H9 (cell line): Measurements from ENCODE around the gene PRKCB. TPM values are rescaled to one million over a fixed set of nuclear protein-coding genes. Genes with fewer than 3 reads are reported as not detected.

ENCODE experiments used
- DNase-seq: peaks from one replicate; pipeline ENCODE4 v3.0.0-alpha.2; 2017
- H2AFZ ChIP-seq: one replicate; pipeline ENCODE4 v1.6.1; 2013; ENCODE audit warnings: mild to moderate bottlenecking, low read length, control low read depth, moderate library complexity
- H2AK5ac ChIP-seq: 2 replicates; pipeline ENCODE4 v1.6.1; 2013; ENCODE audit warnings: low read length, control low read depth, mixed read lengths; ENCODE audit not compliant: insufficient read length
- H2BK120ac ChIP-seq: one replicate; pipeline ENCODE4 v1.6.1; 2013; ENCODE audit warnings: low read depth, mild to moderate bottlenecking, low read length, control low read depth, inconsistent platforms; ENCODE audit not compliant: poor library complexity, severe bottlenecking
- H2BK12ac ChIP-seq: 2 replicates; pipeline ENCODE4 v1.6.1; 2013; ENCODE audit warnings: low read length, control low read depth, mixed read lengths, low read depth; ENCODE audit not compliant: insufficient read length
- H2BK15ac ChIP-seq: 2 replicates; pipeline ENCODE4 v1.6.1; 2013; ENCODE audit warnings: low read depth, low read length, control low read depth
- H2BK20ac ChIP-seq: one replicate; pipeline ENCODE4 v1.6.1; 2013; ENCODE audit warnings: low read depth, mild to moderate bottlenecking, low read length, control low read depth, inconsistent platforms; ENCODE audit not compliant: poor library complexity, severe bottlenecking
- H2BK5ac ChIP-seq: 2 replicates; pipeline ENCODE4 v1.6.1; 2013; ENCODE audit warnings: low read length, control low read depth, mixed read lengths; ENCODE audit not compliant: insufficient read length
- H3K14ac ChIP-seq: 2 replicates; pipeline ENCODE4 v1.6.1; 2013; ENCODE audit warnings: low read length, control low read depth; ENCODE audit not compliant: insufficient read depth
- H3K18ac ChIP-seq: 2 replicates; pipeline ENCODE4 v1.6.1; 2013; ENCODE audit warnings: low read depth, mild to moderate bottlenecking, mixed read lengths, low read length, control low read depth; ENCODE audit not compliant: insufficient read length
- H3K23ac ChIP-seq: 2 replicates; pipeline ENCODE4 v1.6.1; 2013; ENCODE audit warnings: low read length, control low read depth, mixed read lengths, low read depth; ENCODE audit not compliant: insufficient read length
- H3K23me2 ChIP-seq: 2 replicates; pipeline ENCODE4 v1.6.1; 2013; ENCODE audit warnings: low read depth, mild to moderate bottlenecking, mixed read lengths, low read length, control low read depth; ENCODE audit not compliant: insufficient read length, poor library complexity, severe bottlenecking
- H3K27ac ChIP-seq: 2 replicates; pipeline ENCODE4 v1.5.1; 2013; ENCODE audit warnings: low read length, control low read depth, mixed read lengths, low read depth; ENCODE audit not compliant: insufficient read length
- H3K27me3 ChIP-seq: 2 replicates; pipeline ENCODE4 v1.6.1; 2013; ENCODE audit warnings: low read length, control low read depth, inconsistent platforms; ENCODE audit not compliant: insufficient read depth
- H3K4ac ChIP-seq: 2 replicates; pipeline ENCODE4 v1.6.1; 2013; ENCODE audit warnings: low read depth, mild to moderate bottlenecking, control low read depth, inconsistent platforms, low read length, moderate library complexity
- H3K4me1 ChIP-seq: 2 replicates; pipeline ENCODE4 v1.6.1; 2013; ENCODE audit warnings: low read length, control low read depth, inconsistent platforms; ENCODE audit not compliant: insufficient read depth
- H3K4me2 ChIP-seq: 2 replicates; pipeline ENCODE4 v1.6.1; 2013; ENCODE audit warnings: low read length, control low read depth, mixed read lengths; ENCODE audit not compliant: insufficient read length, insufficient read depth
- H3K56ac ChIP-seq: 2 replicates; pipeline ENCODE4 v1.6.1; 2013; ENCODE audit warnings: low read depth, mild to moderate bottlenecking, mixed read lengths, low read length, control low read depth; ENCODE audit not compliant: insufficient read length
- H3K79me1 ChIP-seq: 2 replicates; pipeline ENCODE4 v1.6.1; 2013; ENCODE audit warnings: low read depth, mild to moderate bottlenecking, moderate library complexity, low read length, control low read depth, inconsistent platforms; ENCODE audit not compliant: insufficient read depth, poor library complexity, severe bottlenecking
- H3K79me2 ChIP-seq: 2 replicates; pipeline ENCODE4 v1.6.1; 2013; ENCODE audit warnings: low read length, control low read depth, inconsistent platforms; ENCODE audit not compliant: insufficient read depth
- H3K9ac ChIP-seq: 2 replicates; pipeline ENCODE4 v1.6.1; 2013; ENCODE audit warnings: low read length, control low read depth, mixed read lengths; ENCODE audit not compliant: insufficient read length; ENCODE audit errors: extremely low read depth
- H3K9me3 ChIP-seq: one replicate; pipeline ENCODE4 v1.6.1; 2013; ENCODE audit warnings: low read depth, low read length, inconsistent platforms; ENCODE audit not compliant: control insufficient read depth
- H3T11ph ChIP-seq: one replicate; pipeline ENCODE4 v1.6.1; 2013; ENCODE audit warnings: mild to moderate bottlenecking, low read length, control low read depth, inconsistent platforms
- H4K20me1 ChIP-seq: one replicate; pipeline ENCODE4 v1.6.1; 2013; ENCODE audit not compliant: control insufficient read depth, insufficient read length, insufficient read depth
- H4K5ac ChIP-seq: 2 replicates; pipeline ENCODE4 v1.6.1; 2013; ENCODE audit warnings: low read depth, mild to moderate bottlenecking, mixed read lengths, low read length, control low read depth; ENCODE audit not compliant: insufficient read length
- H4K8ac ChIP-seq: replicated peaks from 2 replicates; pipeline ENCODE4 v1.6.1; 2013; ENCODE audit warnings: low read length, control low read depth, mixed read lengths, low read depth; ENCODE audit not compliant: insufficient read length
- H4K91ac ChIP-seq: 2 replicates; pipeline ENCODE4 v1.6.1; 2013; ENCODE audit warnings: low read depth, mild to moderate bottlenecking, moderate library complexity, mixed read lengths, low read length, control low read depth; ENCODE audit not compliant: insufficient read length
- H3K27ac Mint-ChIP-seq, 3 experiments: 2 replicates in 2 of 3; 3 replicates in 1 of 3; pipeline ENCODE4 v1.8.0; 2020 to 2021; ENCODE audit warnings: mixed read lengths in 3 of 3, mild to moderate bottlenecking in 1 of 3, moderate library complexity in 1 of 3
- H3K27me3 Mint-ChIP-seq: 2 replicates; pipeline ENCODE4 v1.8.0; 2021; ENCODE audit warnings: low read depth, mild to moderate bottlenecking, moderate library complexity, mixed read lengths
- H3K36me3 Mint-ChIP-seq, 3 experiments: 2 replicates in 2 of 3; 3 replicates in 1 of 3; pipeline ENCODE4 v1.8.0; 2020 to 2021; ENCODE audit warnings: low read depth in 3 of 3, mixed read lengths in 3 of 3; ENCODE audit not compliant: insufficient read depth in 1 of 3
- H3K4me1 Mint-ChIP-seq, 2 experiments: 2 replicates each; pipeline ENCODE4 v1.8.0; 2020; ENCODE audit warnings: mixed read lengths in 2 of 2
- H3K4me3 Mint-ChIP-seq, 2 experiments: 2 replicates in 1 of 2; 3 replicates in 1 of 2; pipeline ENCODE4 v1.8.0; 2020 to 2021; ENCODE audit warnings: mild to moderate bottlenecking in 2 of 2, mixed read lengths in 2 of 2, moderate library complexity in 1 of 2
- H3K9me3 Mint-ChIP-seq, 2 experiments: 2 replicates in 1 of 2; 3 replicates in 1 of 2; pipeline ENCODE4 v1.8.0; 2020; ENCODE audit warnings: mild to moderate bottlenecking in 2 of 2, mixed read lengths in 2 of 2, moderate library complexity in 1 of 2
- WGBS: extraction: QIAGEN DNeasy Blood & Tissue Kit; methylation state at CpG from one replicate; pipeline ENCODE4 v1.1.7; 2013; ENCODE audit warnings: missing lambda C conversion rate, low lambda C conversion rate, mixed read lengths; ENCODE audit not compliant: insufficient read length; ENCODE audit errors: extremely low coverage; 5-methylcytosine and 5-hydroxymethylcytosine counted together
- total RNA-seq: library from RNA; stranded (reverse); gene quantifications from 2 replicates; pipeline ENCODE4 v1.2.1, GENCODE V29; 2021
- TF ChIP-seq, protein P1 (sequence below): fragments of 200-600 bp; sonication (generic); conservative IDR thresholded peaks from 3 replicates; pipeline ENCODE4 v1.8.0; 2021; ENCODE audit warnings: antibody characterized with exemption, mild to moderate bottlenecking

Gene PRKCB
- total RNA-seq, 1 experiment from 2014 or later: 7.0 TPM

DNA sequence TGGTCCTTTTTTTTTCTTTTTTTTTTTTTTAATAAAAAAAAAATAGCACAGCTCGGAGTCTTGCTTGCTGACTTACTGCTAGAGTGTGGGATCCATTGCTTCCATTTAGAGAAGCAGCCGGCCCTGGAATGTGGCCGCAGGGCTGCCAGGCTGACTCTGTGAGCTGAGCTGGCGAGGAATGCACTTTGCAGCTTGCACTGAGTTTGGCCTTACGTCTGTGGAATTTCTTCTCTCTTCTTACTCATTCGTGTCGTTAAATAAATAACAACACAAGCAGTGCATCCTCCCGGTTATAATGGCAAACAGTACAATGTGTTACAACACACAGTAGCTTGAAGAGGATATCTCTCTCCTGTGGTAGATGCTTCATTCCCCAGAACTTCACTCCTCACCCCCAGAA lies 69.2 kb downstream of the PRKCB start:
- Mint-ChIP-seq H3K4me3 (no peak overlapping the region), H3K36me3 (no peaks in the 10 kb centered on the region), H3K27me3 (no peaks in the 10 kb centered on the region), H3K9me3 (no peaks in the 10 kb centered on the region; a peak in 1 of 5 replicates), H3K27ac (peak overlapping the region in 1 of 3 experiments; percentile 25; a peak in 1 of 7 replicates), H3K4me1 (peaks cover 24 to 35% of the 10 kb centered on the region in 2 experiments)
- Histone ChIP-seq H3K79me1 (no peaks in the 10 kb centered on the region), H4K8ac (no peak overlapping the region), H3K23me2 (no peaks in the 10 kb centered on the region), H3K27me3 (no peaks in the 10 kb centered on the region), H3K14ac (no peak overlapping the region), H2AFZ (no peak overlapping the region), H3K9me3 (no peaks in the 10 kb centered on the region), H2BK20ac (no peak overlapping the region), H2BK120ac (no peak overlapping the region), H3K18ac (no peak overlapping the region), H4K5ac (no peak overlapping the region), H3K4ac (no peak overlapping the region), H3K79me2 (no peaks in the 10 kb centered on the region), H3K4me1 (peaks cover 4% of the 10 kb centered on the region; the same call in 1 of the 2 replicates), H2BK5ac (no peak overlapping the region), H2AK5ac (no peak overlapping the region), H2BK15ac (no peak overlapping the region), H4K20me1 (no peaks in the 10 kb centered on the region), H3K23ac (no peak overlapping the region), H3K27ac (no peak overlapping the region), H3K4me2 (peak overlapping the region; percentile 15), H3K9ac (no peak overlapping the region), H4K91ac (no peak overlapping the region), H3T11ph (no peak overlapping the region), H3K56ac (no peak overlapping the region), H2BK12ac (no peak overlapping the region)
- TF ChIP-seq, protein P1, sequence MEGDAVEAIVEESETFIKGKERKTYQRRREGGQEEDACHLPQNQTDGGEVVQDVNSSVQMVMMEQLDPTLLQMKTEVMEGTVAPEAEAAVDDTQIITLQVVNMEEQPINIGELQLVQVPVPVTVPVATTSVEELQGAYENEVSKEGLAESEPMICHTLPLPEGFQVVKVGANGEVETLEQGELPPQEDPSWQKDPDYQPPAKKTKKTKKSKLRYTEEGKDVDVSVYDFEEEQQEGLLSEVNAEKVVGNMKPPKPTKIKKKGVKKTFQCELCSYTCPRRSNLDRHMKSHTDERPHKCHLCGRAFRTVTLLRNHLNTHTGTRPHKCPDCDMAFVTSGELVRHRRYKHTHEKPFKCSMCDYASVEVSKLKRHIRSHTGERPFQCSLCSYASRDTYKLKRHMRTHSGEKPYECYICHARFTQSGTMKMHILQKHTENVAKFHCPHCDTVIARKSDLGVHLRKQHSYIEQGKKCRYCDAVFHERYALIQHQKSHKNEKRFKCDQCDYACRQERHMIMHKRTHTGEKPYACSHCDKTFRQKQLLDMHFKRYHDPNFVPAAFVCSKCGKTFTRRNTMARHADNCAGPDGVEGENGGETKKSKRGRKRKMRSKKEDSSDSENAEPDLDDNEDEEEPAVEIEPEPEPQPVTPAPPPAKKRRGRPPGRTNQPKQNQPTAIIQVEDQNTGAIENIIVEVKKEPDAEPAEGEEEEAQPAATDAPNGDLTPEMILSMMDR: no peak
- no CpG with 5 or more reads among the region's 8 CpGs for WGBS
- DNase-seq: peak; percentile 67
